T-cell (primary cell): ENCODE data around the gene SMURF2. TPM values are rescaled to one million over a fixed set of nuclear protein-coding genes. Genes with fewer than 3 reads are reported as not detected.

Experiments
- total RNA-seq, 35 experiments: library from RNA in 6 of 35; stranded (reverse) in 6 of 35; fragments of 120-200 nt in 1 of 35; gene quantifications; one replicate each; pipeline versions ENCODE4 v1.2.1 to v1.2.4 and lab custom pipeline; 2013 to 2026

Gene SMURF2
- total RNA-seq, 5 donors from 2014 or later (not counting 1 experiment from before 2014, with no cell fraction given) = 27.4 to 36.6 (median 34.8) TPM

Other genes with a start within 250 kb of the SMURF2 start
- under 1 TPM in 2 of 5 donors, not detected in 3; 0.22 to 0.76 TPM for gene MILR1, start 213.2 kb downstream of the SMURF2 start, total RNA-seq
- gene POLG2, start 165.3 kb downstream of the SMURF2 start, total RNA-seq = 10 to 100 TPM; 43.1 to 71.4 (median 59.3) TPM
- gene DDX5, start 156.0 kb downstream of the SMURF2 start, total RNA-seq = 1,000 to 10,000 TPM; 1,461 to 3,147 (median 1,608) TPM
- gene CEP95, start 155.3 kb downstream of the SMURF2 start, total RNA-seq = 100 to 1,000 TPM in 2 of 5 donors, 10 to 100 TPM in 3; 77.0 to 168 (median 91.9) TPM